Thymus (tissue), 11 donors: Measurements from ENCODE around the gene MRPL54. TPM values are rescaled to one million over a fixed set of nuclear protein-coding genes. Genes with fewer than 3 reads are reported as not detected.

Experiments
- DNase-seq, 9 donors: peaks; one replicate each; pipeline ENCODE4 v3.0.0-alpha.2; 2013; ENCODE audit warnings: low spot score in 9 of 9, low read depth in 6 of 9, missing footprints in 1 of 9
- H3K27ac ChIP-seq, 2 donors: one replicate each; pipeline ENCODE4 v1.5.1; 2013; ENCODE audit warnings: control low read depth in 1 of 2, low read depth in 1 of 2, low read length in 1 of 2, mild to moderate bottlenecking in 1 of 2, moderate library complexity in 1 of 2
- H3K27me3 ChIP-seq, 2 donors: one replicate each; pipeline ENCODE4 v1.5.1; 2013; ENCODE audit warnings: low read length in 1 of 2; ENCODE audit not compliant: control insufficient read depth in 2 of 2, insufficient read depth in 1 of 2
- H3K36me3 ChIP-seq, 2 donors: one replicate each; pipeline ENCODE4 v1.5.1; 2013; ENCODE audit warnings: low read length in 1 of 2, mild to moderate bottlenecking in 1 of 2, moderate library complexity in 1 of 2; ENCODE audit not compliant: control insufficient read depth in 2 of 2, insufficient read depth in 2 of 2
- H3K4me1 ChIP-seq, 2 donors: one replicate each; pipeline ENCODE4 v1.5.1; 2013; ENCODE audit warnings: low read length in 2 of 2; ENCODE audit not compliant: control insufficient read depth in 2 of 2, insufficient read depth in 2 of 2
- H3K4me3 ChIP-seq, 2 donors: one replicate each; pipeline ENCODE4 v1.5.1; 2013; ENCODE audit warnings: low read length in 2 of 2, control low read depth in 1 of 2, mild to moderate bottlenecking in 1 of 2
- H3K9me3 ChIP-seq, 2 donors: one replicate each; pipeline ENCODE4 v1.5.1; 2013; ENCODE audit warnings: low read length in 1 of 2, mild to moderate bottlenecking in 1 of 2; ENCODE audit not compliant: control insufficient read depth in 2 of 2, insufficient read depth in 1 of 2
- WGBS: extraction: QIAGEN DNeasy Blood & Tissue Kit; methylation state at CpG from one replicate; pipeline ENCODE4 v1.1.7; 2013; 5-methylcytosine and 5-hydroxymethylcytosine counted together
- polyA plus RNA-seq: library from polyadenylated mRNA; stranded (reverse); fragments of 200-250 nt; gene quantifications from one replicate; pipeline ENCODE4 v1.2.3, GENCODE V29; 2013
- total RNA-seq: library from RNA; stranded (reverse); fragments of 120-200 nt; gene quantifications from one replicate; pipeline ENCODE4 v1.2.4, GENCODE V29; 2013
- donor health status: healthy.

The MRPL54 gene
- total and polyA plus RNA-seq, 2 donors = 95.9 to 138 TPM

DNA sequence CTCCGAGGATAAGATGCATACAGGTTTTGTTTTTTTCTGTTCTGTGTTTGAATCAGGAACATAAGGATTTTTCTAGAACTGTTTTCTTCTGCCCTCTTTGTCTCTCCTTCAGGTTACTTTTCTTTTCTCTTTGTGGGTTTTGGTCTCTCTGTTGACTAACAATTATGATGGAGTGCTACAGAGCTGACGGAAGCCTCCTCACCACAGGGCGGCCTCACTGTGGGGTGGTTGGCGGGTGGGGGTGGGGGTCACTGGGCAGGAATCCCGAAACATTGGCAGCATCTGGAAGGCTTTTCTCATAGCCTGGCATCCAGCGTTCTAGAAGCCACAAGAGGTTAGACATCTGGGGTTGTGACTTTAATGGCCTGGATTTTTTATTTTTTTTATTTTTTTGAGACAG, 35.7 kb downstream of the MRPL54 start:
- Histone ChIP-seq H3K4me1 (peaks cover 5 to 25% of the 10 kb centered on the region in 2 donors), H3K4me3 (no peak overlapping the region), H3K27ac (peak overlapping the region; percentile 61 to 65), H3K36me3 (no peaks in the 10 kb centered on the region), H3K27me3 (peaks cover 3 to 36% of the 10 kb centered on the region in 2 donors), H3K9me3 (peaks cover 2 to 6% of the 10 kb centered on the region in 2 donors)
- DNase-seq = peak in 2 of 9 donors; percentile 34 to 61
- 12% methylated on average over 6 of the region's 6 CpGs for WGBS

DNA sequence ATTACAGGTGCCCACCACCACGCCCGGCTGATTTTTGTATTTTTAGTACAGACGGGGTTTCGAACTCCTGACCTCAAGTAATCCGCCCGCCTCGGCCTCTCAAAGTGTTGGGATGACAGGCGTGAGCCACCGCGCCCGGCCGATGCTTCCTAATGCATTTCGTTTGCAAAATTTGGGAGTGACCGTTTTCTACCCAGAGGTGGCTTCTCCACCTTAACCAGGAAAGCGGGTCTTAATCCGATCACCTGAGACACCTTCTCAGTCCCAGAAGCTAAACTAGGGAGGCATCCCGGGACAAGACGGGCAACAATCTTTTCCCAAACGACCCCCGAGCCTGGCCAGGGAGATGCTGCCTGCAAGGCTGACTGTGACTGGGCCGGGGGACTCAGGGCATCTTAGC, 38.5 kb downstream of the MRPL54 start:
- peaks cover 3 to 41% of the 10 kb centered on the region in 2 donors for H3K27me3 ChIP-seq
- no peak for DNase-seq
- H3K9me3 ChIP-seq = peaks cover 2 to 6% of the 10 kb centered on the region in 2 donors
- no peak overlapping the region for H3K4me3 ChIP-seq
- no peaks in the 10 kb centered on the region for H3K36me3 ChIP-seq
- no peak overlapping the region for H3K27ac ChIP-seq
- 45% methylated on average over 21 of the region's 21 CpGs for WGBS
- H3K4me1 ChIP-seq = peaks cover 5 to 25% of the 10 kb centered on the region in 2 donors

GRCh38 chr19:3801412-3802096, 39.1 kb downstream of the MRPL54 start:
- DNase-seq = peak in 4 of 9 donors; percentile 30 to 56 (median 42)
- Histone ChIP-seq H3K4me1 (peaks cover 5 to 25% of the 10 kb centered on the region in 2 donors), H3K9me3 (peaks cover 2 to 4% of the 10 kb centered on the region in 2 donors), H3K36me3 (no peaks in the 10 kb centered on the region), H3K27me3 (peaks cover 3 to 41% of the 10 kb centered on the region in 2 donors), H3K4me3 (peak overlapping the region in 1 of 2 donors; percentile 18), H3K27ac (no peak overlapping the region)
- WGBS = 3% methylated on average over 46 of the region's 46 CpGs

- no peak for DNase-seq
- H3K27ac ChIP-seq = no peak overlapping the region
- peaks cover 2 to 18% of the 10 kb centered on the region in 2 donors for H3K4me1 ChIP-seq
- H3K36me3 ChIP-seq = no peaks in the 10 kb centered on the region
- no peaks in the 10 kb centered on the region for H3K9me3 ChIP-seq
- WGBS = 95% methylated on average over 24 of the region's 24 CpGs
- no peak overlapping the region for H3K4me3 ChIP-seq
- H3K27me3 ChIP-seq = peaks cover 3 to 41% of the 10 kb centered on the region in 2 donors
Observed at GRCh38 chr19:3803114-3803888, 40.8 kb downstream of the MRPL54 start.

GRCh38 chr19:3803986-3804385, 41.5 kb downstream of the MRPL54 start:
- no peak for DNase-seq
- Histone ChIP-seq H3K9me3 (no peaks in the 10 kb centered on the region), H3K27ac (no peak overlapping the region), H3K4me1 (peaks cover 2 to 16% of the 10 kb centered on the region in 2 donors), H3K4me3 (no peak overlapping the region), H3K27me3 (peaks cover 3 to 41% of the 10 kb centered on the region in 2 donors), H3K36me3 (no peaks in the 10 kb centered on the region)
- WGBS = 92% methylated on average over 10 of the region's 10 CpGs

GRCh38 chr19:3804429-3804828, 41.9 kb downstream of the MRPL54 start:
- 96% methylated on average over 13 of the region's 13 CpGs for WGBS
- Histone ChIP-seq H3K27me3 (peaks cover 3 to 37% of the 10 kb centered on the region in 2 donors), H3K4me1 (peaks cover 2 to 13% of the 10 kb centered on the region in 2 donors), H3K4me3 (no peak overlapping the region), H3K9me3 (no peaks in the 10 kb centered on the region), H3K36me3 (no peaks in the 10 kb centered on the region), H3K27ac (no peak overlapping the region)
- DNase-seq = no peak

DNA sequence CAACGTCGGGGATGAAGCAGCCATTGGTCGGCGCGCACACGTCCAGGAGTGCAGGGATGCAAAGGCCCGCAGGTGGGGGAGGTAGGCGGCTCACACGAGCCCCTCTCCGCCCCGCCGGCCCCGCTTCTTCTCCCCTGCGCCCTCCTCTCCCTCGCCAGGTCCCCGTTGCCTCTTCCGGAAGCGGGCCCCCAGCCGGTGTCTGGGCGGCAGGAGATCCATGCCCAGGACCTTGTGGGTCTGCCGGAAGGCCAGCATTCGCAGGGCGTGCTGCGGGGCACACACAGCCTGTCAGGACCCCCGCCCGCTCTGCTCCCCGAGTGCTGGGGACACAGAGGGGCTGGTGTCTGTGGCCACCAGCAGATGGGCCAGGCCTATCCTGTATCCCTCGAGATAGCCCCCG, 43.4 kb downstream of the MRPL54 start:
- Histone ChIP-seq H3K36me3 (no peaks in the 10 kb centered on the region), H3K4me1 (peaks cover 2 to 11% of the 10 kb centered on the region in 2 donors), H3K9me3 (no peaks in the 10 kb centered on the region), H3K27ac (no peak overlapping the region), H3K4me3 (no peak overlapping the region), H3K27me3 (peaks cover 2 to 27% of the 10 kb centered on the region in 2 donors)
- 95% methylated on average over 29 of the region's 29 CpGs for WGBS
- DNase-seq = no peak

DNA sequence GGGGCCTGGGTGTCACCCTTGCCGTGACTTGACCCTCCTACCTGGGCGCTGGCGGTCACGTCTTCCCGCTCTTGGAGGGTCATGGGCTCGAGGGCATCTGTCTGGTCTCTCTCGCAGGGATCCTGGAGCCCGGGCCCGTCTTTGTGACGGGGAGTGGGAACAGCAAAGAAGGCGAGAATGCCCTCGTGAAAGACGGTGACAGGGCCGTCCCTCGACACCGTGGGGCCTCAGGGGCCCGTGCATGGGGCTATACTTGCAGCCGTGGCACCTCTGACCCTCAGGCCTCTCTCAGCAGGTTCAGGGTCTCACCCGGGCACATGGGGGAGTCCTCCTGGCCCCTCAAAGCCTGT, 44.6 kb downstream of the MRPL54 start:
- H3K27ac ChIP-seq = no peak overlapping the region
- no peaks in the 10 kb centered on the region for H3K9me3 ChIP-seq
- 95% methylated on average over 19 of the region's 19 CpGs for WGBS
- no peak for DNase-seq
- no peak overlapping the region for H3K4me3 ChIP-seq
- H3K36me3 ChIP-seq = no peaks in the 10 kb centered on the region
- peaks cover 3 to 5% of the 10 kb centered on the region in 2 donors for H3K4me1 ChIP-seq
- H3K27me3 ChIP-seq = peaks cover 0 to 15% of the 10 kb centered on the region in 2 donors
